AG04450 (cell line): ENCODE measurements around the gene FRAS1. TPM values are rescaled to one million over a fixed set of nuclear protein-coding genes. Genes with fewer than 3 reads are reported as not detected.

ENCODE experiments used
- CTCF ChIA-PET: fragments of 300-600, 350-600 bp; formaldehyde crosslinking; extraction: SDS; loops from one replicate; lab custom pipeline; 2022; ENCODE audit warnings: antibody characterized with exemption, inconsistent platforms; lab: Charles Lee
- POLR2A ChIA-PET: fragments of 350-600 bp; formaldehyde crosslinking; extraction: SDS; loops from one replicate; lab custom pipeline; 2021; ENCODE audit warnings: antibody characterized with exemption, inconsistent platforms; lab: Yijun Ruan, JAX
- DNase-seq: peaks from one replicate; pipeline ENCODE4 v3.0.0-alpha.2; 2011; ENCODE audit warnings: low read depth, low spot score
- H3K27ac ChIP-seq: one replicate; pipeline ENCODE4 v1.5.1; 2012; ENCODE audit warnings: low read depth, low read length, control low read depth
- H3K27me3 ChIP-seq: one replicate; pipeline ENCODE4 v1.6.0; 2012; ENCODE audit warnings: low read length; ENCODE audit not compliant: control insufficient read depth, insufficient read depth
- H3K4me3 ChIP-seq: 2 replicates; pipeline ENCODE4 v1.5.1; 2011; ENCODE audit warnings: mild to moderate bottlenecking, low read depth, low read length, control low read depth
- H3K9me3 ChIP-seq: 2 replicates; pipeline ENCODE4 v1.5.1; 2012; ENCODE audit warnings: low read length; ENCODE audit not compliant: control insufficient read depth, insufficient read depth
- polyA plus RNA-seq: library from polyadenylated mRNA; depleted of rRNA; stranded (reverse); fragments of >200 nt; gene quantifications from 2 replicates; pipeline ENCODE4 v1.2.3, GENCODE V29; 2011
- TF ChIP-seq, protein P1 (sequence below): IDR thresholded peaks from 2 replicates; pipeline ENCODE4 v1.5.1; 2011; ENCODE audit warnings: low read depth, low read length, control low read depth, inconsistent platforms

FRAS1 gene
- polyA plus RNA-seq, 1 experiment = 0.21 TPM

DNA sequence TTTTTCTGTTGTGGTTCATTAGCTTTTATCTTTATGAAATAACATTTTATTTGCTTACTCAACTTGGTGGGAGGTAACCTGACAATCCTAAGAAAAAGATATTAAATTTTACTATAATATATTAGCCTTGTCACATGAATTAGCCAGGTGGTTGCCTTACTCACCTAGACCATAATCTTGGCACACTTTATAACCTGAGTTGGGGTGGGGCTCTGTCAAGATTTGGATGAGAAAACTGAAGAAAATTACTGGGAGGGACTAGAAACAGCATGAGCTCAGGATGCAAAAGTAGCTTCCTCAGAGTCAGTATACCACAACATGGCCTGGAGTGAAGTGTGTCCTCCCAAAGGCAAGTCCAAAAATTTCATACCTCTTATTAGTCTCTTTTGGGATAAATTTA lies 329.6 kb downstream of the FRAS1 start:
- H3K27ac ChIP-seq = no peak overlapping the region
- H3K27me3 ChIP-seq = peaks cover 2% of the 10 kb centered on the region
- H3K9me3 ChIP-seq = no peaks in the 10 kb centered on the region
- POLR2A ChIA-PET = no interaction called here
- TF ChIP-seq, protein P1, sequence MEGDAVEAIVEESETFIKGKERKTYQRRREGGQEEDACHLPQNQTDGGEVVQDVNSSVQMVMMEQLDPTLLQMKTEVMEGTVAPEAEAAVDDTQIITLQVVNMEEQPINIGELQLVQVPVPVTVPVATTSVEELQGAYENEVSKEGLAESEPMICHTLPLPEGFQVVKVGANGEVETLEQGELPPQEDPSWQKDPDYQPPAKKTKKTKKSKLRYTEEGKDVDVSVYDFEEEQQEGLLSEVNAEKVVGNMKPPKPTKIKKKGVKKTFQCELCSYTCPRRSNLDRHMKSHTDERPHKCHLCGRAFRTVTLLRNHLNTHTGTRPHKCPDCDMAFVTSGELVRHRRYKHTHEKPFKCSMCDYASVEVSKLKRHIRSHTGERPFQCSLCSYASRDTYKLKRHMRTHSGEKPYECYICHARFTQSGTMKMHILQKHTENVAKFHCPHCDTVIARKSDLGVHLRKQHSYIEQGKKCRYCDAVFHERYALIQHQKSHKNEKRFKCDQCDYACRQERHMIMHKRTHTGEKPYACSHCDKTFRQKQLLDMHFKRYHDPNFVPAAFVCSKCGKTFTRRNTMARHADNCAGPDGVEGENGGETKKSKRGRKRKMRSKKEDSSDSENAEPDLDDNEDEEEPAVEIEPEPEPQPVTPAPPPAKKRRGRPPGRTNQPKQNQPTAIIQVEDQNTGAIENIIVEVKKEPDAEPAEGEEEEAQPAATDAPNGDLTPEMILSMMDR = no peak
- no peak for DNase-seq
- no peak overlapping the region for H3K4me3 ChIP-seq
- CTCF ChIA-PET = no interaction called here

DNA sequence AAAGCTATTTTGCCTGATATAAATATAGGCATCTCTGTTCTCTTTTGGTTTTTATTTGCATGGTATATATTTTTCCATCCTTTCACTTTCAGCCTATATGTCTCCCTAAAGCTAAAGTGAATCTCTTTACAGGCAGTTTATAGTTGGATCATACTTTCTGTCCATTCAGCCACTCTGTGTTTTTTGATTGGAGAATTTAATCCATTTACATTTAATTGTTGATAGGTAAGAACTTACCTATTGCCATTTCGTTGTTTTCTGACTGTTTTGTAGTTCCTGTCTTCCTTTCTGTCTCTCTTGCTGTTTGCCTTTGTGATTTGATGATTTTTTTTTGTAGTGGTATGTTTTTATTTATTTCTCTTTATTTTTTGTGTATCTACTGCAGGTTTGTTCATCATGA lies 338.5 kb downstream of the FRAS1 start:
- Histone ChIP-seq H3K27me3 (no peaks in the 10 kb centered on the region), H3K9me3 (no peaks in the 10 kb centered on the region), H3K4me3 (no peak overlapping the region), H3K27ac (no peak overlapping the region)
- ChIA-PET POLR2A (no interaction called here), CTCF (no interaction called here)
- no peak for DNase-seq
- TF ChIP-seq, protein P1 = no peak

DNA sequence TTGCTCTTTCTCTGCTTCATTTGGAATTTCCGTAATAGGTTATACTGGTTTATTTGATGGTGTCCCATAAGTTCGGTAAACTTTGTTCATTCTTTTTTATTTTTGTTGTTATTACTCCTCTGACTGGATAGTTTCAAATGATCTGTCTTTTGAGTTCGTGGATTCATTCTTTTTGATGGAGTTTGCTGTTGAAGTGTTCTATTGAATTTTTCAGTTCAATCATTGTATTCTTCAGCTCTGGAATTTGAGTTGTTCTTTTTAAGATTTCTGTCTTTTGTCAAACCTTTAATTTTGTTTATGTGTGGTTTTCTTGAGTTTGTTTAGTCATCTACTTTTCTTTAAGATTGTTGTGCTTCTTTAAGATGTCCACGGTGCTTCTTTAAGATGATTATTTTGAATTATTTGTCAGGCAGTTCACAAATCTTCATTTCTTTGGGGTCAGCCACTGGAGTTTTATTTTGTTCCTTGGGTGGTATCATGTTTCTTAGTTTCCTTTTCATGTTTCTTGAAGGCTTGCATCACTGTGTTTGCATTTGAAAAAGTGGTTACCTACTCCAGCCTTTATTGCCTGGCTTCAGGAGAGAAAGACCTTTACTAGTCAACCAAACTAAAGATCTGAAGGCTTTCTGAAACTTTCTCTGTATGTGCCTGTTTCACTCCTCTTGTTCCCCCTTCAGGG lies 339.6 kb downstream of the FRAS1 start:
- TF ChIP-seq, protein P1 = no peak
- Histone ChIP-seq H3K9me3 (no peaks in the 10 kb centered on the region), H3K27ac (no peak overlapping the region), H3K4me3 (no peak overlapping the region), H3K27me3 (no peaks in the 10 kb centered on the region)
- no peak for DNase-seq
- ChIA-PET CTCF (no interaction called here), POLR2A (no interaction called here)

DNA sequence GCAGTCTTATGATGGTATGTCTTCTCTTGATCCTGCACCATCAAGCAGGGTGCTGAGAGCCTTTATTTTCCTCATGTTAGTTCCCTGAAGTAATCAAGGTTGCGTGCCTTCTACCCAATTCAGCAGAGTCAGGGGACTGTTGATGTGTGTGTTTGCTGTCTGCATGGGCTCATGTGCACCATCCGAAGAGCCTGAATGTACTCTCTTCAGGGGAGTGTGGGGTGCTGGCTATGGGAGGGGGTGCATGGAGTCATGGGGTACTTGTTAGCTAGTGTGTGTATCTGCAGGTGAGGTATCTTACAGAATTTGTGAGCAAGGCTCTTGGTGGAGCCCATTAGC lies 340.1 kb downstream of the FRAS1 start:
- ChIA-PET CTCF (no interaction called here), POLR2A (no interaction called here)
- Histone ChIP-seq H3K27me3 (no peaks in the 10 kb centered on the region), H3K9me3 (no peaks in the 10 kb centered on the region), H3K27ac (no peak overlapping the region), H3K4me3 (no peak overlapping the region)
- DNase-seq = no peak
- TF ChIP-seq, protein P1 = no peak

DNA sequence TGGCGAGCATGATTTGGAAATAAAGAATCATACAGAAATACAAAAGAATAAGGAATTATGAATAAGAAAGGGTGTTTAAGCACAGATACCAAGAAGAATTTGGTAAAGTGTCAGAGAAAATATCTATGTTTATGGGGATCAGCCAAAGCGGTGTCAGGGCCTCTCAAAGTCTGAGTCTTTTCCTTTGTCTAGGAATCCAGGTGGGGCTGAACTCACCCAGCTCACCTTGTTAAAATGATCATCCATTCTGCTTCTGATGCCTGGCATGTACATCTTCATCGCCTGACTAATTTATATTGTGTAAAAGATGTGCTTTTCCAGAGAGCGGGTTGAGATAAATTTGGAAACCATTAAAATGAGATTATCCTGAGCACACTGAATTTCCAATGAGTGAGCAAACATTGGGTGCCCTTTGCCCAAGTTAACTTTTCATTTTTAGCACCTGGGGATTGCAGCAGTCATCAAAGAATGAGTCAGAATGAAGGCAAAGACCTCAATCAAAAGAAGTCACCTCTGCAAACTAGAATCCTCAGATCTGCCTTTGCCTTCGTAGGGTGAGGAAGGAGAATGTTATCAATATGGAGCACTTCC lies 352.6 kb downstream of the FRAS1 start:
- Histone ChIP-seq H3K4me3 (no peak overlapping the region), H3K27me3 (peaks cover 2% of the 10 kb centered on the region), H3K9me3 (no peaks in the 10 kb centered on the region), H3K27ac (no peak overlapping the region)
- DNase-seq = no peak
- TF ChIP-seq, protein P1 = no peak
- POLR2A ChIA-PET = no interaction called here
- CTCF ChIA-PET = no interaction called here
